Measurements from ENCODE around the gene PPP1R11. TPM values are rescaled to one million over a fixed set of nuclear protein-coding genes. Genes with fewer than 3 reads are reported as not detected.

Gene PPP1R11
- total and polyA plus RNA-seq, 9 of the 15 experiments (the other 6 are each of a cell fraction or from before 2014, with no cell fraction given) = 17.8 to 94.8 (median 44.6) TPM

DNA sequence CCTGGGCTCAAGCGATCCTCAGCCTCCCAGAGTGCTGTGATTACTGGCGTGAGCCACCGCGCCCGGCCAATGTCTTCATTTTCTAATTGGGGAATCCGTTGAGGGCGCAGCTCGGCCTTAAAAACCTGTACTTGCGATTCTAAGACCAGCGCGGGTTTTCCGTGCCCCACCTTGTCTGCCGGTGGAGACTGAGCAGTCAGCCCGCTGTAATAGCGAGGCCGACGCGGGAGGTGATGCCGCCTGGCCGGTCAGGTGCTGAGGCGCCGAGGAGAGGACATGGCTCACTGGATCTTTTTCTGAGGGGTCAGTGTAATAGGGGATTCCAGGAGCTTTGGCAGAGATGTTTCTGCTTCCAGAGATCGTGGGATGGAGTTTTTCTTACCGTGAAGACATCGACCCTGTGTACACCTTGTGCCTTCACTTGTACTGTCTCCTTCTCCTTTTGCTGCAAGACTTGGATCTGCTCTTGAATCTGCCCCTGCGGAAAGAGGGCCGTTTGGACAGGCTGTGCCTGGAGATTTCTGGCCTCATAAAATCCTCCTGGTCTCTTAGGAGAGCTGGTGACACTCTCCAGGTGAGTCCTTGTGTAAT lies 44.4 kb downstream of the PPP1R11 start:
- Histone ChIP-seq H4K20me1 (replicated peaks; ENCODE audit: control insufficient read depth, insufficient read depth, low read length) (no peaks in the 10 kb centered on the region), H3K9me3 (replicated peaks; ENCODE audit: control insufficient read depth, insufficient read depth, low read depth, low read length) (no peaks in the 10 kb centered on the region), H3K36me3 (ENCODE audit: control insufficient read depth, insufficient read depth, low read length) (no peaks in the 10 kb centered on the region), H3K79me2 (ENCODE audit: control insufficient read depth, insufficient read depth, low read length) (no peaks in the 10 kb centered on the region), H2AFZ (ENCODE audit: low read depth, low read length) (no peak overlapping the region), H3K9ac (ENCODE audit: insufficient read depth in 1 of 2, low read depth in 2 of 2, low read length in 2 of 2) (no peak overlapping the region), H3K27ac (ENCODE audit: extremely low read depth, low read depth, low read length) (no peak overlapping the region), H3K9me1 (ENCODE audit: control insufficient read depth, insufficient read depth, low read length) (no peaks in the 10 kb centered on the region), H3K4me1 (replicated peaks in 1 of 2; ENCODE audit: control insufficient read depth in 2 of 2, insufficient read depth in 2 of 2, low read length in 2 of 2) (peaks cover 0 to 3% of the 10 kb centered on the region in 2 experiments; a peak in 1 of 5 replicates), H3K4me2 (ENCODE audit: insufficient read depth, low read length) (no peak overlapping the region), H3K27me3 (ENCODE audit: control insufficient read depth in 2 of 2, insufficient read depth in 2 of 2, low read length in 2 of 2) (peaks cover 34 to 39% of the 10 kb centered on the region in 2 experiments), H3K4me3 (no peak overlapping the region)
- no TSS peak for BruUV-seq (replicated peaks)
- ATAC-seq (no peak; the same call in 2 of the 3 replicates), FAIRE-seq (no peak), DNase-seq (ENCODE audit: extremely low read depth in 1 of 4, low spot score in 3 of 4) (no peak)
- intact Hi-C loops (cut with micrococcal nuclease) (no loop called here), in situ Hi-C loops (cut with MboI) (no loop called here)
- ChIA-PET CTCF (ENCODE audit: low intra/inter-chr PET ratio) (no interaction called here), POLR2A (interaction anchor here (0.9 to 1.2 kb wide), 3 partner anchors 9 to 16 kb away, joined by 3 read pairs; no protein-coding TSS in a partner anchor)
- 10% methylated on average over 27 of the region's 27 CpGs for WGBS (ENCODE audit: insufficient coverage, low coverage, missing lambda C conversion rate)
- TF ChIP-seq, protein P1, sequence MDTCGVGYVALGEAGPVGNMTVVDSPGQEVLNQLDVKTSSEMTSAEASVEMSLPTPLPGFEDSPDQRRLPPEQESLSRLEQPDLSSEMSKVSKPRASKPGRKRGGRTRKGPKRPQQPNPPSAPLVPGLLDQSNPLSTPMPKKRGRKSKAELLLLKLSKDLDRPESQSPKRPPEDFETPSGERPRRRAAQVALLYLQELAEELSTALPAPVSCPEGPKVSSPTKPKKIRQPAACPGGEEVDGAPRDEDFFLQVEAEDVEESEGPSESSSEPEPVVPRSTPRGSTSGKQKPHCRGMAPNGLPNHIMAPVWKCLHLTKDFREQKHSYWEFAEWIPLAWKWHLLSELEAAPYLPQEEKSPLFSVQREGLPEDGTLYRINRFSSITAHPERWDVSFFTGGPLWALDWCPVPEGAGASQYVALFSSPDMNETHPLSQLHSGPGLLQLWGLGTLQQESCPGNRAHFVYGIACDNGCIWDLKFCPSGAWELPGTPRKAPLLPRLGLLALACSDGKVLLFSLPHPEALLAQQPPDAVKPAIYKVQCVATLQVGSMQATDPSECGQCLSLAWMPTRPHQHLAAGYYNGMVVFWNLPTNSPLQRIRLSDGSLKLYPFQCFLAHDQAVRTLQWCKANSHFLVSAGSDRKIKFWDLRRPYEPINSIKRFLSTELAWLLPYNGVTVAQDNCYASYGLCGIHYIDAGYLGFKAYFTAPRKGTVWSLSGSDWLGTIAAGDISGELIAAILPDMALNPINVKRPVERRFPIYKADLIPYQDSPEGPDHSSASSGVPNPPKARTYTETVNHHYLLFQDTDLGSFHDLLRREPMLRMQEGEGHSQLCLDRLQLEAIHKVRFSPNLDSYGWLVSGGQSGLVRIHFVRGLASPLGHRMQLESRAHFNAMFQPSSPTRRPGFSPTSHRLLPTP (IDR thresholded peaks at IDR 0.05; ENCODE audit: borderline replicate concordance, extremely low read depth, insufficient read length) = no peak
- TF ChIP-seq, protein P2, sequence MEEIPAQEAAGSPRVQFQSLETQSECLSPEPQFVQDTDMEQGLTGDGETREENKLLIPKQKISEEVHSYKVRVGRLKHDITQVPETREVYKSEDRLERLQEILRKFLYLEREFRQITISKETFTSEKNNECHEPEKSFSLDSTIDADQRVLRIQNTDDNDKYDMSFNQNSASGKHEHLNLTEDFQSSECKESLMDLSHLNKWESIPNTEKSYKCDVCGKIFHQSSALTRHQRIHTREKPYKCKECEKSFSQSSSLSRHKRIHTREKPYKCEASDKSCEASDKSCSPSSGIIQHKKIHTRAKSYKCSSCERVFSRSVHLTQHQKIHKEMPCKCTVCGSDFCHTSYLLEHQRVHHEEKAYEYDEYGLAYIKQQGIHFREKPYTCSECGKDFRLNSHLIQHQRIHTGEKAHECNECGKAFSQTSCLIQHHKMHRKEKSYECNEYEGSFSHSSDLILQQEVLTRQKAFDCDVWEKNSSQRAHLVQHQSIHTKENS (CRISPR knock-in tag; IDR thresholded peaks at IDR 0.05) = no peak
- TF ChIP-seq, protein P3, sequence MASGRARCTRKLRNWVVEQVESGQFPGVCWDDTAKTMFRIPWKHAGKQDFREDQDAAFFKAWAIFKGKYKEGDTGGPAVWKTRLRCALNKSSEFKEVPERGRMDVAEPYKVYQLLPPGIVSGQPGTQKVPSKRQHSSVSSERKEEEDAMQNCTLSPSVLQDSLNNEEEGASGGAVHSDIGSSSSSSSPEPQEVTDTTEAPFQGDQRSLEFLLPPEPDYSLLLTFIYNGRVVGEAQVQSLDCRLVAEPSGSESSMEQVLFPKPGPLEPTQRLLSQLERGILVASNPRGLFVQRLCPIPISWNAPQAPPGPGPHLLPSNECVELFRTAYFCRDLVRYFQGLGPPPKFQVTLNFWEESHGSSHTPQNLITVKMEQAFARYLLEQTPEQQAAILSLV (tag; IDR thresholded peaks at IDR 0.05) = no peak
- TF ChIP-seq CXXC5 (CRISPR knock-in tag; IDR thresholded peaks at IDR 0.05) (no peak), E2F3 (CRISPR knock-in tag; IDR thresholded peaks at IDR 0.05) (no peak), SAP30 (IDR thresholded peaks at IDR 0.05; ENCODE audit: borderline replicate concordance, insufficient read depth, low read depth, low read length, poor library complexity, severe bottlenecking) (no peak), ZNF551 (CRISPR knock-in tag; IDR thresholded peaks at IDR 0.05) (no peak), WHSC1 (IDR thresholded peaks at IDR 0.05; ENCODE audit: low read length) (no peak)
- TF ChIP-seq, protein P4, sequence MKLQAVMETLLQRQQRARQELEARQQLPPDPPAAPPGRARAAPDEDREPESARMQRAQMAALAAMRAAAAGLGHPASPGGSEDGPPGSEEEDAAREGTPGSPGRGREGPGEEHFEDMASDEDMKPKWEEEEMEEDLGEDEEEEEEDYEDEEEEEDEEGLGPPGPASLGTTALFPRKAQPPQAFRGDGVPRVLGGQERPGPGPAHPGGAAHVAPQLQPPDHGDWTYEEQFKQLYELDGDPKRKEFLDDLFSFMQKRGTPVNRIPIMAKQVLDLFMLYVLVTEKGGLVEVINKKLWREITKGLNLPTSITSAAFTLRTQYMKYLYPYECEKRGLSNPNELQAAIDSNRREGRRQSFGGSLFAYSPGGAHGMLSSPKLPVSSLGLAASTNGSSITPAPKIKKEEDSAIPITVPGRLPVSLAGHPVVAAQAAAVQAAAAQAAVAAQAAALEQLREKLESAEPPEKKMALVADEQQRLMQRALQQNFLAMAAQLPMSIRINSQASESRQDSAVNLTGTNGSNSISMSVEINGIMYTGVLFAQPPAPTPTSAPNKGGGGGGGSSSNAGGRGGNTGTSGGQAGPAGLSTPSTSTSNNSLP (IDR thresholded peaks at IDR 0.05; ENCODE audit: borderline replicate concordance, low read depth, low read length) = no peak
- TF ChIP-seq, protein P5, sequence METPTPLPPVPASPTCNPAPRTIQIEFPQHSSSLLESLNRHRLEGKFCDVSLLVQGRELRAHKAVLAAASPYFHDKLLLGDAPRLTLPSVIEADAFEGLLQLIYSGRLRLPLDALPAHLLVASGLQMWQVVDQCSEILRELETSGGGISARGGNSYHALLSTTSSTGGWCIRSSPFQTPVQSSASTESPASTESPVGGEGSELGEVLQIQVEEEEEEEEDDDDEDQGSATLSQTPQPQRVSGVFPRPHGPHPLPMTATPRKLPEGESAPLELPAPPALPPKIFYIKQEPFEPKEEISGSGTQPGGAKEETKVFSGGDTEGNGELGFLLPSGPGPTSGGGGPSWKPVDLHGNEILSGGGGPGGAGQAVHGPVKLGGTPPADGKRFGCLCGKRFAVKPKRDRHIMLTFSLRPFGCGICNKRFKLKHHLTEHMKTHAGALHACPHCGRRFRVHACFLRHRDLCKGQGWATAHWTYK (CRISPR knock-in tag; IDR thresholded peaks at IDR 0.05) = no peak
- TF ChIP-seq, protein P6, sequence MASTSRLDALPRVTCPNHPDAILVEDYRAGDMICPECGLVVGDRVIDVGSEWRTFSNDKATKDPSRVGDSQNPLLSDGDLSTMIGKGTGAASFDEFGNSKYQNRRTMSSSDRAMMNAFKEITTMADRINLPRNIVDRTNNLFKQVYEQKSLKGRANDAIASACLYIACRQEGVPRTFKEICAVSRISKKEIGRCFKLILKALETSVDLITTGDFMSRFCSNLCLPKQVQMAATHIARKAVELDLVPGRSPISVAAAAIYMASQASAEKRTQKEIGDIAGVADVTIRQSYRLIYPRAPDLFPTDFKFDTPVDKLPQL (IDR thresholded peaks at IDR 0.05; ENCODE audit: extremely low read depth, insufficient read length) = no peak
